NOMO-1 treated with DMSO at 0.1 percent for 48 hours (cell line): Measurements from ENCODE around the gene B4GAT1.
A peak's percentile ranks its signal among the peaks of the same experiment; 100 is the strongest.
"Not testable (repeated sequence)": the region's sequence is repeated elsewhere in the genome, so short reads cannot be mapped to it uniquely, and the experiment has no call there.

Experiments used
- DNase-seq: peaks from one replicate; lab custom pipeline; 2025; ENCODE audit not compliant: unreplicated experiment; lab: John Stamatoyannopoulos, UW

The B4GAT1 gene

DNA sequence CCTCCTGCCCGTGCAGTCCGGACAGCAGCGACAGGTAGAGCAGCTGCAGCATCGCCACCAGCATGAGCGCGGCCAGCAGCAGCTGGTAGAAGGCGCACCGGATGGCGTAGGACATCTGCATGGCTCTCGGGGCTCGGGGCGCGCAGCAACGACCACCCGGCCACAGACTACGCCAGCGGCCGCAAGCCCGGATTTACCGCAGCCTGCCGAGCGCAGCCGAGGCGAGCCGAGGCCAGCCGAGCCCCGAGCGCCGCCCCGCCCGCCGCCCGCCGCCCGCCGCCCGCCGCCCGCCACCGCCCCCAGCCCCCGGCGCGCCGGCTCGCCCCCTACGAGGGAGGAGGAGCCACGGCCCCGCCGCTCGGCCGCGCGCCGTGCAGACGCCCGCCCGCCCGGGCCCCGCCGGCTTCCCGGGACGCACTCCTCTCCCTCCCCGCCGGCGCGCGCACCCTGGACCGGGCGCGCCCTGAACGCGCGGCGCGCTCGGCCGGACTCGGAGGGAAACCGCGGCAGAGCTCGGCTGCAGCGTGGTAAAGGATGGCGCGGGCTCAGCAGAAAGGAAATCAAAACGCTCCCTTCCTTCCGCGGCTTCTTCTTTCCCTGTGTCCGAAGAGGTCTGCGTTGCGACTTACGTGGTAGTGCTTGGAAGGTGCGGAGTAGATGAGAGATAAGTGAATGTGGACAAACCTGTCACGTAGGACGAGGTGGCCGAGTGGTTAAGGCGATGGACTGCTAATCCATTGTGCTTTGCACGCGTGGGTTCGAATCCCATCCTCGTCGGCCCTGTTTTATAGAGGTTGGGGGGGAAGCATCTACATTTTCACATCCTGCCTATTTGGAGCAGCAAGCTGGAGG lies at the start of gene B4GAT1:
Gene B4GAT1 (minus strand): TSS at position 205 of the 852 bp plus-strand sequence. CDS start 84 bp downstream, at position 121.
- DNase-seq = peak; percentile 79

DNA sequence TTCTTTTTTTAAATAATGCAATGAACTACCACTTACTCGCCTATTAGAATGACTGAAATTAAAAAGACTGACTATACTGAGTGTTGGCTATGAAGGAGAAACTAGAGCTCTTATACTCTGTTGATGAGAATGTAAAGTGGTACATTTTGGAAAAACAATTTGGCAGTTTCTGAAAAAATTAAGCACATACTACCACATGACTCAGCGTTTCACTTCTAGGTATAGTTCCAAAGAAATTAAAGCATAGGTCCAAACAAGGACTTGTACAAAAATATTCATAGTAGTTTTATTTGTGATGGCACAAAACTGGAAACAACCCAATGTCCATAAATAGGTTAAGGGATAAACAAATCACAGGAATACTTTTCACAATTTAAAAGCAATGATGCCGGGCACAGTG lies 46.5 kb upstream of the B4GAT1 start:
- DNase-seq = no peak

DNA sequence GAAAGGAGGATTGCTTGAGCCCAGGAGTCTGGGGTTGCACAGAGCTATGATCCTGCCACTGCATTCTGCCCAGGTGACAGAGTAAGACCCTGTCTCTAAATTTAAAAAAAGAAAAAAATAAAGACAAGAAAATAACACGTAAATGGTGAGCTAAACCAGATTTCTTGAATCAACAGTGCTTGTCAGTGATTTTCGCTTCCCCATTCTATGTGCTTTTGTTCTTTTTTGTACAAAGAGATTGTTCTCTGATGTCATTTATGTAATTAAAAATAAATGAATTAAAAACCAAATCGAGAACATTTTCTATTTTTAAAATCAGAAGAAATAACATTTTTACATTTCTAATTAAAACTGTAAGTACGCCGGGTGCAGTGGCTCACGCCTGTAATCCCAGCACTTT lies 43.9 kb upstream of the B4GAT1 start:
- DNase-seq = peak; percentile 15

DNA sequence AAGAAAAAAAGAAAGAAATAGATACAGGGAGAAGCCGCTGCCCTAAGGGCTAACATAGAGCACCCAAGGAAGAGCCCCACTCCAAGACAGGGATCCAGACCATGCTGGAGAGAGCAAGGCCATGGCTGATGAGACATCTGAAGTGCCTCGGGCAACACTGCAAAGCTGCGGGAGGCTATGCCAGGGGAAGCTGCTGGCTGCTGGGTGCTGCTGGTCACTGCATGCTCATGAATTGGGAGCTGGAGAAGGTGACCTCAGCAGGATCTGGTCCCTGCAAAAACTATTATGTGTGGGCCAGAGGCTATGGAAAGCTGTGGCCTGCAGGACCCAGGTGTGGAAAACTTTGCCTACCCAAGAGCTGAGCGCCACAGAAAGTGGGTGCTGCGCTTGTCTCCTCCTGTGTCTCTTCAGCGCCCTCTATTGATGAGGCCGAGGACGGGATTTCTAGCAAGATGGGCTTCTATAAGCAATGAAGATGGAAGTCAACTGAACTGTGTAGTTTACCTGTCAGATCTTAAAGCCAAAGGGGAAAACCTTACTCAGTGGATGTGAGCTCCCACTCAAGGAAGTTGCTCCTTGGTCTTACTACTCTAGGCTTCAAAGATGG lies 41.5 kb upstream of the B4GAT1 start:
- DNase-seq = peak; percentile 69

DNA sequence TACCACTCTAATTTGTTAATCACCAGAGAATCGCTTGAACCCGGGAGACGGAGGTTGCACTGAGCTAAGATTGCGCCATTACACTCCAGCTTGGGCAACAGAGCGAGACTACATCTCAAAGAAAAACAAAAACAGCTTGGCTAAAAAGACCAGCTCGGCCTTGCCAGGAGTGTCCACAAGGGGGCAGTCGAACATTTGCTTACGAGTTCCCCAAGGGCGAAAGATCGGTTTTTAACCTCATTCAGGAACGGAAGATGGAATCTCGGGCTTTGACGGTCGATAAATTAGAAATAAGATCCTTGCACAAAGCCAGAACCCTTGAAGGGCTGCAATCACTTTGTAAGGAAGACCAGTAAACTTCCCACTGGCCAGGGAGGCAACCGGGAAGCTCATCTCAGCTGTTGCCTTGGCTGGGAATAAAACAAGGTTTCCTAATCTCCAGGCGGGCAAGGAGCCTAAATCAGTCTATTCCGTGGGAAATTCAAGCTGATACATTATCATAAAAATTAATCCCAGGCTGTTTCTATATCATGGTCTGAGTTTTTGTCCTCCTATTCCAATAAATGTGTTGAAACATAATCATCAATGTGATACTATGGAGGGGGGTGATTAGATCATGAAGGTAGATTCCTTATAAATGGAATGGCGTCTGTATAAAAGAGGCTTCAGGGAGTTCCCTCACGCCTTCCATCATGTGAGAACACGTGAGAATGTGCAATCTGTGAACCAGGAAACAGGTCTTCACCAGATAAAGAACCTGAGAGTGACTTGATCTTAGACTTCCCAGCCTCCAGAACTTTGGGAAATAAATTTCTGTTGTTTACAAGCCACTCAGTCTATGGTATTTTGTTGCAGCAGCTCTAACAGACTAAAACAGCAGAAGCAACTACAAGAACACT lies 39.0 kb upstream of the B4GAT1 start:
- peak; percentile 77 for DNase-seq

DNA sequence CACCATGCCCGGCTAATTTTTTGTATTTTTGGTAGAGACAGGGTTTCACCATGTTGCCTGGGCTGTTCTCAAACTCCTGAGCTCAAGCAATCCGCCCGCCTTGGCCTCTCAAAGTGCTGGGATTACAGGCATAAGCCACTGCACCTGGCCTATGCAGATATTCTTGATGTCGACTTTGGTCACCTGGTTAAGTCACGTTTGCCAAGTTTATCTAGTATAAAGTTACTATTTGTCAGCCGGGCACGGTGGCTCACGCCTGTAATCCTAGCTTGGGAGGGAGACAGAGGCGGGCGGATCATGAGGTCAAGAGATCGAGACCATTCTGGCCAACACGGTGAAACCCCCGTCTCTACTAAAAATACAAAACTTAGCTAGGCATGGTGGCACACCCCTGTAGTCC lies 36.9 kb upstream of the B4GAT1 start:
- DNase-seq = not testable (repeated sequence)

DNA sequence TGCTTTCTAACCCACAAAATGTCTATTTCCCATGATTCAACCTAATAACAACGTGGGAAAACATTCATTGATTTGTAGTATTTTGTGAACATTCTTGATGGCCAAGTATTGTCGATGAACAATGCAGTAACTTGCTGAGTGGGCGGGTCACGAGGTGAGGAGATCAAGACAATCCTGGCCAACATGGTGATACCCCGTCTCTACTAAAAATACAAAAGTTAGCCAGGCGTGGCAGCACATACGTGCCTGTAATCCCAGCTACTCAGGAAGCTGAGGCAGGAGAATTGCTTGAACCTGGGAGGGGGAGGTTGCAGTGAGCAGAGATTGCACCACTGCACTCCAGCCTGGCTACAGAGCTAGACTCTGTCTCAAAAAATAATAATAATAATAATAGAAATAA lies 32.8 kb upstream of the B4GAT1 start:
- not testable (repeated sequence) for DNase-seq

DNA sequence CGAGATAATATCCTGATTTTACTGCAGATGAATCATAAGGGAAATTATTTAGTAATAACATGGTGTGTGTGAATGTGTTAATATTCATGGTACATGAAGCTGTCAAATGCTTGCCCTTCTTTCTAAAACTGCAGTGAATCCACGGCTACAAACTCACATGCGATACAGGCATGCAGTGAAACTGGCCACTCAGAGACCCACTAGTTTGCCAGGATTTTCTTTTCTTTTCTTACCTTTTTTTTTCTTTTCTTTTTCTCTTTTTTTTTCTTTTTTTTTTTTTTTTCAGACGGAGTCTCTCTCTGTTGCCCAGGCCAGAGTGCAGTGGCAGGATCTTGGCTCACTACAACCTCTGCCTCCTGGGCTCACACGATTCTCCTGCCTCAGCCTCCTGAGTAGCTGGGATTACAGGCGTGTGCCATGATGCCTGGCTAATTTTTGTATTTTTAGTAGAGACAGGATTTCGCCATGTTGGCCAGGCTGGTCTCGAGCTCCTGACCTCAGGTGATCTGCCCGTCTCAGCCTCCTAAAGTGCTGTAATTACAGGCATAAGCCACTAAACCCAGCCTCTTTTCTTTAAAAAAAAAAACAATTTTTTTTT lies 26.4 kb upstream of the B4GAT1 start:
- not testable (repeated sequence) for DNase-seq

DNA sequence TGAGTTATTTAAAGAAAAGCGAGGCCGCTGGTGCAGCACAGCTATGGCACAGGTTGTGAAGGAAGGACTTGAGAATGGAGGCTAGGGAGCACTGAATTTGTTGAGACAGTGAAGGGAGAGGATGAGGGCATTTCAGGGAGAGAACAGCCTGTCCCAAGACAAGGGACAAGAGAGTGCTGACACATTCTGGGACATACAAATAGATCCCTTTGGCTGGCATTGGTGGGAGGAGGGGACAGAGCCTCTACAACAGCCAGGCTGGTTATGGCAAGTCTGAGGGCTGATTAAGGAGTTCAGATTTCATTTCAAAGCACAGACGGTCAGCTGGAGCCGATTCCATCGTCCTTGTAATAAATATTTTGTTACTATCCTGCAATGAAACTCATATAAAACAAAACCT lies 25.8 kb upstream of the B4GAT1 start:
- no peak for DNase-seq

DNA sequence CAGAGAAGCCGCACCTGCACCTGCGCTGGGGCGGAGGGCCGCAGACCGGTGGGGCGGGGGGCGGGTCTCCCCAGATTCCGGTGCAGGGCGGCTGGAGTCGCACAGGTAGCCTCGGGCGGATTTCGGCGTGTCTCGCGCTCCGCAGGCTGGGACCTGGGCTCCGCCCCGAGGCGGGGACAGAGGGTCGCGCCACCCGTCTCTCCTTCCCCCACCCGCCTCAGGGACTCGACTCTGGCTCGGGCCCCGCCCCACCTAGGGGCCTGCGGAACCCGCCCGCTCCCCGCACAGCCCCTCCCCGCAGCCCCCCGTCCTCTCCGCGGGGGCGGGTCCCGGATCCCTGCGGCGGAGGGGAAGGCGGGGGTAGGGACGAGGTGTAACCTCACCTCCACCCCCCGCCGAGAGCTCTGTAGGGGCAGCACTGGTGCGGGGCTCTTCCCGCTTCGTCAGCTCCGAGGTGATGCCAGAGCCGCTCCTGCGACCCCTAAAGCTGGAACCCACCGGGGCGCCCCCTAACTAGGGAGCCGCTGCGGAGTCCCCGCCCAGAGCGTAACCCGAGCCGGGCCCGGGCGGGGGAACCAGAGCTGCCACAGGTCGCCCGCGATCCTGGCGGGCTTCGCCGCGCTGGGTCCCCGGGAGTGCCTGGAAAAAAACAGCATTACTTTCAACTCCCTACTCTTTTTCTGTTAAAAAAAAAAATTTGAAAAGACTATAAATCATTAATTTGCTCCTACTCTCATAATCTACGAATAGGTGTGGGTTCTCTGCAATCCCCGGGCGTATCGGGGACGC lies 24.4 kb upstream of the B4GAT1 start, which contains the start of gene SLC29A2:
Gene SLC29A2 (minus strand): TSS at position 134 of the 789 bp plus-strand sequence. CDS start 169 bp downstream, outside the sequence.
- DNase-seq = peak; percentile 75

DNA sequence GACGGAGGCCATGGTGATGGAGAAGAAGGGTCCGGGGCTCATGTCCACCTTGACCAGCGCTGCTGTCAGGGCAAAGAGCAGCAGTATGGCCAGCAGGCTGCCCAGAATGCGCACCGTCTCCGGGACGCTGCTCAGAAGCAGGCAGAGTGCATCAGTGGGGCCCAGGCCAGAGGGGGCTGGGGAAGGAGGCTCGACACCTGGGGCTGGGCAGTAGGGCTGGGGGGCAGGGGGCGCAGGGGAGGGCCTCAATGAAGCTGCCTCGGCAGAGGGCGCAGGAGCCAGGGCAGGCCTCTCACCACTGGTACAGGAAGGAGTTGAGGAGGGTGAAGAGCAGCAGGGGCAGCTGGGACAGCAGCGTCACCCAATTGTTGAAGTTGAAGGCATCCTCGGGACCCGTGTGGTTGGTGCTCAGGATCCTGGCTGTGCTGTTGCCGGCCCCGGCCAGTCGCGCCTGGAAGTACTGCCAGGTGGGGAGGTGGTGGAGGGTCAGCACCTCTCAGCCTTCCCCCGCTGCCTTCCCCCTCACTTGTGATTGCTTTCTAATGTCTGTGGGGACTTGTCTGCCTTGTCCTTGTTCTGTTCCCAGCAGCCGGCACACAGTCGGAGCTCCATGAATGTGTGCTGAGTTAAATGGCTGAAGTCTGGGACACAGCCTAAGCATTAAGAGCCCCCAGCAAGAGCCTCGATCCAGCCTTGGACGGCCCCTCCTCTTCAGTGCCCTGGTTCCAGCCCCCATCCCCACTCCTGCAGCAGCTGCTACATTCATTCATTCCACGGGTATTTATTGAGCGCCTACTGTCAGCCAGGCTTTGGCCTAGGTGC lies 21.9 kb upstream of the B4GAT1 start:
- DNase-seq = no peak

DNA sequence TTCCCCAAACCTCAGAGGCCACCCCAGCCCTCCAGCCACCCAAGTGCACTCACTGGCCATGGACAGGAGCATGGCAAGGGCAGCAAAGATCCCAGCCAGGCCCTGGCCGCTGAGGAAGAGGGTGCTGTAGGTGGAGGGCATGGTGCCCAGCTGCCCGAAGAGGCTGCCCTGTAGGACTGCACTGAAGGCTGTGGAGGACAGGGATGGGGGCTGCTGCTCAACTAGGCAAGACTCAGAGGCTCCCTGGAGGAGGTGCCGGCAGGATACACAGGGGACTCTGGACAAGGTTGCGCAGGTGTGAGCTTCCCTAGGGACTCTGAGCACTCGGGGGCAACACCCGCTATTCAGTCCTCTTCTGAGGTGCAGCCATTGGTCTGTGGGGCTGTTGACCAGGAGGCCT lies 21.1 kb upstream of the B4GAT1 start:
- DNase-seq = no peak

DNA sequence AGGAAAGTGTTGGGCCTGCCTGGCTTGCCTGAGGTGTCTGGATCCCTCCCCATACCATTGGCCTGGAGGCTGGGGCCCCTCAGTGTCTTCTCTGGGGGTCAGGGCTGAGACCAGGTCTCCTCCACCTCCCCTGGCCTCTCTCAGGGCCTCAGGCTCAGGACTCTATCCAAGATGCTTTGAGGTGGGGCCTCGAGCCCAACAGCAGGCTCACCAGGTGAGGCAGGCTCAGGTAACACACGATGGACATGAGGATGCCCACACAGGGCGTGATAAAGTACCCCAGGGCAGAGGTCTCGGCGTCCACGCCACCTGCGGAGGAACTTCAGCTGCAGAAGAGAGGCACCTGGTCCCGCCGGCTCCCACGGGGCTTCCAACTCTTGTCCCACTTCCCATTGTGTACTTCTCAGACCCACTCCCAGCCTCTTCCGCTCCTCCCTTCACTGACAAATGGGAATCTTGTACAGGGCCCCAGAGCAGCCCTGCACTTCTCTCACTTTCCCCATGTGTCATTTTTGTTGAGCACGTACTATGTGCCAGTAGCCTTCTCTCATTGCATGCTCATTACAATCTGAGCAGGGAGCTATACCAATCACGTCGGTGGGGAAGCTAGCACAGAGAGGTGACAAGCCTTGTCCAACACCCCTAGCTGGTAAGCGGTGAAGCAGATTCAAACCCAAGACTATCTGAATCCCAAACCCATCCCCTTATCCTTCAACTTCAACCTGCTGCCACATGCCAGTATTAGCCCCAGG lies 20.3 kb upstream of the B4GAT1 start:
- DNase-seq = no peak

DNA sequence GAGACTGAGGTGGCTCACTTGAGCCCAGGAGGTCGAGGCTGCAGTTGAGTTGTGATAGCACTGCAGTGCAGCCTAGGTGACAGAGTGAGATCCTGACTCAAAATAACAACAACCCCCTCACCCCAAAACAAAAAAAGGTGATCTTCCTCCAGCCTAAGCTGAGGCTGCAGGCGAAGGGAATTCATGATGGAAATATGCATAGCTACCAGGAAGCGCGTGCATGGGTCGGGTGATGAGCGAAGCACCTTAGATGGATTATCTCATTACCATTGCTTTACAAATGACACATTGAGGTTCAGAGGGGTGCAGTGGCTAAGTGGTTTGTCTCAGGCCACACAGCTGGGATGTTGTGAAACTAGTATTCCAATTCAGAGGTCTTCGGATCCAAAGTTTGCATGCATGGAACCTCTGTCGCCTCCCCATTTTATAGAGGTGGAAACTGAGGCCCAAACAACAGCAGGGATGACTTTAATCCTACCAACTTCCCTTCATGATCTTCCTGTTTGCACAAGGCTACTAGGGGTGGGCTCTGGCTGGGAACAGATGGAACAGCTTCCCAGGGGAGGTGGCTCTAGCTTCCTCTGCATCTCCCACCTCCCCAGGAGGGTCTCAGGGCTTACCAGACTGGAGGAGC lies 19.5 kb upstream of the B4GAT1 start:
- DNase-seq = no peak

DNA sequence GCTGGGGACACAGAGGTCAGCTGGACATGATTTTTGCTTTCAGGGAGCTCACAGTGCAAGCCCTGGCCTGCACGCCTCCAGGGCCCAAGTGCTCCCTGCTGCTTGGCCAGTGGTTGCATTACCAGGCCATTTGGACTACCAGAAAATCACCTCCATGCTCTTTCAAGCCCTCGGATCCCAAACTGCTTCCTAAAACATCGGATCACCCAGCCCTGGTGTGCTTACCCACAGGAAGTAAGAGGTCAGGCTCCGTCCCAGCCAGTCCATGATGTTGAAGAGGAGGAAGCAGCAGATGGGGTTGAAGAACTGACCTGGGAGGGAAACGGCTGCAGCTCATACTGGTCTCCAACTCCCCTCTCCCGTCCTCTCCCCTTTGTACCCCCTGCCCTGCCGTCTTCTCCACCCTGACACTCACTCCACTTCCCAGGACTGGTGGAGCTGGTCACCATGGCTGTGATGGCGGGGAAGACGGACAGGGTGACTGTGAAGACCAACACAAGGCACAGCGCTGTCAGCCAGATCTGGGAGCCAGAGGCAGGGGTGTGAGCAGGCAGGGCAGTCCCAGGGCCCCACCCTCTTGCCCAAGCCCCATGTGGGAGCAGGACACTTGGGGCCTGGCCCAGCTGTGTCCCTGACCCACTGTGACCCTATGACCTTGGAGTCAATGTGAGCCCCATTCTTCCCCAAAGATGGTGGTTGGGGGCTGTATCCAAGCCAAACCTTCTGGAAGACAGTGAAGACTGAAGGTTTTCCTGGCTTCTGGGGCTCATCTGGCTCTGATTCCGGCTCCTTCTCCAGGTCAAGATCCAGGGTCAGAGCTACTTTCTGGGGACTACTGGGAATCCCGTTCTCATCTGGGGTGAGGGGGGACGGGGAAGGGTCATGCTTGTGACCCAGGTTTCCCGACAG lies 18.5 kb upstream of the B4GAT1 start:
- no peak for DNase-seq

DNA sequence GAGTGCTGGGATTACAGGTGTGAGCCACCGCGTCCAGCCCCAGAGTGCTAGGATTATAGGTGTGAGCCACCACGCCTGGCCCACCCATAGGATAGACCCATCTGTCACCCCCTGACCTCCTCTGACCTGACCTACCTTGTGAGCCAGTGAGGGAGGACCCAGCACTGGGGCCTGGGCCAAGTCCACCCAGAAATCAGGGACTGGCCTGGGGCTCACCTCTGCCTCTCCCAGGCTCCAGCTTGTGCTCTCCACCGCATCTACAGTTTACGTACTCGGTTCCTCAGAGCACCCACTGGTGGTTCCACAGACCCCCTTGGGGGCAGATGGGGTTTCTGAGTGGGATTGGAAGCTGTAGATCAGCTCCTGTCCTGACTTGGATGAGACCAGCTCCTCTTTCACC lies 17.7 kb upstream of the B4GAT1 start:
- no peak for DNase-seq
